Posterior cingulate gyrus (tissue), 11 donors: ENCODE results near the gene ZSCAN5B.

Experiments
- DNase-seq, 10 donors: peaks; one replicate each; pipeline versions ENCODE4 v3.0.0 to v3.0.0-alpha.2; 2020 to 2021; ENCODE audit warnings: mixed read lengths in 3 of 10
- intact Hi-C: fragments of 100-400 bp; cut with DNase I; formaldehyde crosslinking; loops from one replicate; pipeline ENCODE4 v1.15.1; 2023

Gene ZSCAN5B

GRCh38 chr19:56148096-56148495 is 49.5 kb downstream of the ZSCAN5B start:
- intact Hi-C loops: no loop called here

GRCh38 chr19:56147307-56147706 is 50.3 kb downstream of the ZSCAN5B start:
- intact Hi-C loops: no loop called here

More at GRCh38 chr19:56148096-56148495, 49.5 kb downstream of the ZSCAN5B start:
- no peak for DNase-seq

DNA sequence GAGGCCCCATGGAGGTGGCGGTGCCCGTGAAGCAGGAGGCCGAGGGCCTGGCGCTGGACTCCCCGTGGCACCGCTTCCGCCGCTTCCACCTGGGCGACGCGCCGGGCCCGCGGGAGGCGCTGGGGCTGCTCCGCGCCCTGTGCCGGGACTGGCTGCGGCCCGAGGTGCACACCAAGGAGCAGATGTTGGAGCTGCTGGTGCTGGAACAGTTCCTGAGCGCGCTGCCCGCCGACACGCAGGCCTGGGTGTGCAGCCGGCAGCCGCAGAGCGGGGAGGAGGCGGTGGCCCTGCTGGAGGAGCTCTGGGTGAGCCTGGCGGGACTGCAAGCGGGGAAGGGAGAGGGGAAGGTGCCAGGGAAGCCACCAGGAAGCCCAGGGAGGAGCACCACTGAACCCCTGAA is 50.7 kb downstream of the ZSCAN5B start:
- peak in 7 of 10 donors; percentile 25 to 91 (median 45) for DNase-seq
- intact Hi-C loops: no loop called here

More at GRCh38 chr19:56147307-56147706, 50.3 kb downstream of the ZSCAN5B start:
- no peak for DNase-seq

DNA sequence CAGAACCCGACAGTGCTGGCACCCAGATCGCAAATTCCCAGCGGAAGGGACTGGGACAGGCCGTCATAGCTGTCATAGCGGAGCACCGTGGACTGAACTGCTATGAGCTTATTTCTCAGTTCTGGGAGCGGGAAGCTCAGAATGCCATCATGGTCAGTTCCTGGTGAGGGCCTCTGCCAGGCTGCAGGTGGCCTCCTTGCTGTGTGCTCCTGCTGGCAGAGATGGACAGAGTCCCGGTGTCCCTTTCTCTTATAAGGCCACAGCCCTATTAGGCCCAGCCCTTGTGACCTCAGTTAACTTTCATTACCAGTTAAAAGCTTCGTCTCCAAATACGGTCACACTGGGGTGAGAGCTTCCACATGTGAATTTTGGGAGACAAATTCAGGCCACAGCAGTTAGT is 51.9 kb downstream of the ZSCAN5B start:
- intact Hi-C loops: no loop called here
- DNase-seq: no peak

DNA sequence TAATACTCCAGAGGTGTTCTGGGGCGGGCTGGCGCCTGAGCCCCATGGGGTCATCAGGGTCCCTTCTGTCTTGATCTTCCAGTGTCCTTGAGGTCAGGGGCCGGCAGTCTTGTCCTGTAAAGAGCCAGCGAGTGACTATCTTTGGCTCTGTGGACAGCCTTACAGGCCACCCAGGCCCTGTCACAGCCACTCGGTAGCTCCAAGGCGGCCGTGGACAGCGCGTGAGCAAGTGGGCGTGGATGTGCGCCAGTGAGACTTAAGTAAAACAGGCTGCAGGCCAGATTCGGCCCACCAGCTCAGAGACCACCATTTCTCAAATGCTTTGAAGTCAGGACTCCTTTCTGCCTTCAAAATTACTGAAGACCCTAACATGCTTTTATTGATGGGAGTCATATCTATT is 52.8 kb downstream of the ZSCAN5B start:
- DNase-seq: no peak
- intact Hi-C loops: no loop called here

DNA sequence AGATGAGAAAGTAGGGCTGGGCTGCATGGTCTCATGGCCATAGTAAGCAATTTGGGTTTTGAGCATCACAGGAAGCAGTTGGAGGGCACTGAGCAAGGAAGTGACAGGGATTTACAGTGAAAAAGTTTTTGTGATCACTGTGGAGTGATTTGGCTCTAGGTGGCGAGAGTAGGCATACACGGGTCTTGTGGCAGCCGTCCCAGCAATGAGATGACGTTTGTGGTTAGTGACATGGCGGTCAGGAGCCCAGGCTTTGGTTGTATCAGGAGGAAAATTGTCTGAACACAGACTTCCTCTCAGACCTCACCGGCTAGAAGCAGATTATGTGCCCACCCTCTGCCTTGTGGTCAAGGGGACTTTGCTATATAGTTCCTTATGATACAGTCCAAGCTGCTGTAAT is 53.2 kb downstream of the ZSCAN5B start:
- DNase-seq: no peak
- intact Hi-C loops: no loop called here

- DNase-seq: no peak
- intact Hi-C loops: no loop called here
Measured at GRCh38 chr19:56142897-56143434, 54.6 kb downstream of the ZSCAN5B start.

DNA sequence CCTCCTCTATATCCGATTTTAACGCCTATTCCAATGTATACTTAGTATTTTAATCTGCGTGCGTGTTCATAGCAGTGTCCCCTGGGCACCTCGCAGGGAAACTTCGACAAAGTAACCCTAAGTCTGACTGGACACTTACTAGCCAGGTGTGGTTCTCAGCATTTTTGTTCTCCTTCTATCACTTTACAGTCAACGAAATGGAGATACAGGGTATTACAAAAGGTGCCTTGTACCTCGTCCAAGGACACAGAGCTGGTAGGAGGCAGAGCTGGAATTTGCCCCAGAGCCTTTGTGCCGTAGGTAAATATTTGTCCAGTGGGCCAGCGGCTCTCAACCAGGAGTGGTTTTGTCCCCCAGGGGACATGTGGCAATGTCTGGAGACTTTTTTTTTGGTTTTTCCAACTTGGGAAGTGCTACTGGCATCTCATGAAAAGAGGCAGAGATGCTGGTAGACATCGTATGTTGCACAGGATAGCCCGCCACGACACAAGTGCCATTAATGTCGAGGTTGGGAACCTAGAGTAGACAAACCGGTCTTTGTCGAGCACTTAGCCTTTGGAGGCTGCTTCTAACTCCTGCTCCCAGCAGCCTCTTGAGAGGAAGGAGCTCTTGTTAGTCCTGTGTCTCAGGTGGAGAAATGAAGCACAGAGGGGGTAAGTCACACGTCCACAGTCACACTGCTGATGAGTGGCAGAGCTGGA is 55.3 kb downstream of the ZSCAN5B start:
- intact Hi-C loops: no loop called here
- no peak for DNase-seq

DNA sequence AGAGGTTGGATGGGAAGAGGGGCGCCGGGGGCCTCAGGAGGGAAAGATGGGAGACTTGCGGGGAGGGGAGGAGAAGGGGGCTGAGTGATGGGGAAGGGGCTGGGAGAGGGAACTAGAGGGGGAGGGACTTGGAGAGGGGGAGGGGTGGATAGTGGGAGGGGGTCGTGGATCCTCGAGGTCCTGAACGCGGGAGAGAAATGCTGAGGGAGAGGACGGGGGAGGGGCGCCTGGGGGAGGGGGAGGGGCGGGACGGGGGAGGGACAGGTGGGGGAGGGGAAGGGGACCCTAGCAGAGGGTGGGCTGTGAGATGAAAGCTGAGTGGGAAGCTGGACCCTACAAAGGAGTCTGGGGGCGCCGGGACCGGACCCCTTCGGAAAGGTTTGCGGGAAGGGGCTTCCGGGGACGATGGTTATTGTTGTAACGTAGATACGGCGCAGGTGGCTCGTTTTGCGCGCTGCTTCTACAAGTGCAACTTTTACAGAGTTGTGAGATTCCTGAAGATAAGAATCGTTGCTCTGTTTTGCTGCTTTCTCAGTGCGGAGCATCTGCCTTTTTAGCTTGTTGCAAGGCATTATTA is 56.1 kb downstream of the ZSCAN5B start:
- intact Hi-C loops: no loop called here
- no peak for DNase-seq

- DNase-seq: peak; percentile 99 to 100 (median 100)
- intact Hi-C loops: loop anchor here (1.0 kb wide), 1 partner anchor 19 kb away; the partner anchor contains the start of gene ZNF787
Measured at GRCh38 chr19:56140583-56141416, 56.8 kb downstream of the ZSCAN5B start, which contains the start of gene ZNF444. Gene ZNF444, plus strand, starts transcription at chr19:56141287. Its CDS starts 5,625 bp downstream, at chr19:56146912.

GRCh38 chr19:56139847-56140582 is 57.6 kb downstream of the ZSCAN5B start:
- no peak for DNase-seq
- intact Hi-C loops: loop anchor here (1.0 kb wide), 1 partner anchor 19 kb away; the partner anchor contains the start of gene ZNF787
